HCT116 (cell line): ENCODE measurements around the gene ATP2A3. TPM values are rescaled to one million over a fixed set of nuclear protein-coding genes. Genes with fewer than 3 reads are reported as not detected.

Source experiments
- ATAC-seq: fragments of 200-7000 bp; cut with Tn5 transposase; 2 replicates; pipeline ENCODE4 v1.9.1; 2020; ENCODE audit warnings: mild to moderate bottlenecking, moderate library complexity
- BruUV-seq: library from RNA; stranded (reverse); fragments of 400-500 nt; replicated peaks from 2 replicates; lab custom pipeline; 2021; lab: Mats Ljungman, UMichigan
- CTCF ChIA-PET: fragments of 300-600 bp; sonication (Branson Sonifier 250); formaldehyde crosslinking; loops from one replicate; lab custom pipeline; 2021; ENCODE audit warnings: antibody characterized with exemption; lab: Charles Lee
- POLR2A ChIA-PET: fragments of 300-600, 350-600 bp; sonication (Branson Sonifier 250); formaldehyde crosslinking; loops from one replicate; lab custom pipeline; 2021; ENCODE audit warnings: antibody characterized with exemption; lab: Charles Lee
- RAD21 ChIA-PET, 2 experiments: fragments of 300-600 bp; sonication (Branson Sonifier 250); formaldehyde crosslinking; loops; one replicate each; lab custom pipeline; 2023; ENCODE audit warnings: low total read pairs in 2 of 2; ENCODE audit not compliant: uncharacterized antibody in 2 of 2, unreplicated experiment in 2 of 2, low non-redundant PET in 1 of 2; lab: Charles Lee
- DNase-seq: peaks from one replicate; pipeline ENCODE4 v3.0.0-alpha.2; 2010; ENCODE audit warnings: low read depth, low spot score
- H2AFZ ChIP-seq: fragments of 200-600 bp; shearing (Covaris generic), sonication (generic); 2 replicates; pipeline ENCODE4 v1.6.1; 2017; ENCODE audit warnings: low read depth, mixed run types, mixed read lengths, antibody characterized with exemption, low read length; ENCODE audit not compliant: poor library complexity, severe bottlenecking
- H3K27ac ChIP-seq: 2 replicates; pipeline ENCODE4 v1.5.1; 2012; ENCODE audit warnings: low read depth, low read length
- H3K27me3 ChIP-seq: fragments of 200-600 bp; sonication (generic); 2 replicates; pipeline ENCODE4 v1.6.1; 2016; ENCODE audit warnings: mixed run types, low read length, mixed read lengths; ENCODE audit not compliant: insufficient read depth
- H3K36me3 ChIP-seq, 2 experiments: fragments of 200-500 bp in 1 of 2; fragments of 200-600 bp in 1 of 2; sonication (Bioruptor generic) in 1 of 2; sonication (generic) in 1 of 2; 2 replicates each; pipeline versions ENCODE4 v1.5.1 to v1.6.1; 2014 to 2016; ENCODE audit warnings: low read length in 2 of 2, inconsistent platforms in 1 of 2, mixed read lengths in 1 of 2, mixed run types in 1 of 2; ENCODE audit not compliant: insufficient read depth in 2 of 2, control insufficient read depth in 1 of 2
- H3K4me1 ChIP-seq, 2 experiments: fragments of 200-600 bp in 1 of 2; sonication (generic) in 1 of 2; 2 replicates each; pipeline versions ENCODE4 v1.5.1 to v1.6.1; 2012 to 2017; ENCODE audit warnings: low read length in 2 of 2, inconsistent platforms in 1 of 2, mild to moderate bottlenecking in 1 of 2, mixed read lengths in 1 of 2, mixed run types in 1 of 2, moderate library complexity in 1 of 2; ENCODE audit not compliant: insufficient read depth in 2 of 2, control insufficient read depth in 1 of 2
- H3K4me2 ChIP-seq: fragments of 200-600 bp; sonication (generic); 2 replicates; pipeline ENCODE4 v1.6.1; 2017; ENCODE audit warnings: mixed run types, low read length, mixed read lengths
- H3K4me3 ChIP-seq, 2 experiments: fragments of 200-600 bp in 1 of 2; sonication (generic) in 1 of 2; replicated peaks in 1 of 2; 2 replicates each; pipeline ENCODE4 v1.5.1; 2011 to 2016; ENCODE audit warnings: low read length in 2 of 2, control low read depth in 1 of 2, low read depth in 1 of 2, mild to moderate bottlenecking in 1 of 2, mixed read lengths in 1 of 2, mixed run types in 1 of 2
- H3K79me2 ChIP-seq: fragments of 200-600 bp; sonication (generic); 2 replicates; pipeline ENCODE4 v1.6.1; 2017; ENCODE audit warnings: mild to moderate bottlenecking, mixed run types, low read length, moderate library complexity, mixed read lengths; ENCODE audit not compliant: insufficient read depth
- H3K9ac ChIP-seq: fragments of 200-600 bp; sonication (generic); 2 replicates; pipeline ENCODE4 v1.6.1; 2016; ENCODE audit warnings: low read length, mixed read lengths
- H3K9me2 ChIP-seq: fragments of 200-600 bp; sonication (generic), shearing (Covaris generic); 2 replicates; pipeline ENCODE4 v1.6.1; 2017; ENCODE audit warnings: mixed run types, mild to moderate bottlenecking, moderate library complexity; ENCODE audit not compliant: insufficient read depth
- H3K9me3 ChIP-seq, 2 experiments: fragments of 200-500 bp in 1 of 2; fragments of 200-600 bp in 1 of 2; sonication (Bioruptor generic) in 1 of 2; sonication (generic) in 1 of 2; 2 replicates each; pipeline ENCODE4 v1.6.1; 2014 to 2017; ENCODE audit warnings: low read length in 2 of 2, mixed read lengths in 2 of 2, inconsistent platforms in 1 of 2, low read depth in 1 of 2, mild to moderate bottlenecking in 1 of 2, mixed run types in 1 of 2, moderate library complexity in 1 of 2; ENCODE audit not compliant: control insufficient read depth in 1 of 2, insufficient read depth in 1 of 2
- H4K20me1 ChIP-seq: fragments of 200-600 bp; sonication (generic), shearing (Covaris generic); 2 replicates; pipeline ENCODE4 v1.6.1; 2017; ENCODE audit warnings: mixed run types, mild to moderate bottlenecking, moderate library complexity; ENCODE audit not compliant: insufficient read depth
- CBX3 ChIP-seq: IDR thresholded peaks from 2 replicates; pipeline ENCODE4 v1.6.1; 2012; ENCODE audit warnings: low read depth
- CEBPB ChIP-seq: IDR thresholded peaks from 2 replicates; pipeline ENCODE4 v1.6.1; 2012; ENCODE audit warnings: low read depth
- EGR1 ChIP-seq: IDR thresholded peaks from 2 replicates; pipeline ENCODE4 v1.6.1; 2012; ENCODE audit warnings: low read depth
- EZH2 ChIP-seq: fragments of 200-600 bp; sonication (generic); IDR thresholded peaks from 2 replicates; pipeline ENCODE4 v1.6.1; 2017; ENCODE audit warnings: antibody characterized with exemption, mixed run types
- EZH2phosphoT487 ChIP-seq: fragments of 200-600 bp; IDR thresholded peaks from 2 replicates; pipeline ENCODE4 v1.6.1; 2018; ENCODE audit warnings: antibody characterized with exemption, borderline replicate concordance
- FOSL1 ChIP-seq: IDR thresholded peaks from 2 replicates; pipeline ENCODE4 v1.6.1; 2012; ENCODE audit warnings: low read depth
- JUND ChIP-seq: IDR thresholded peaks from 2 replicates; pipeline ENCODE4 v1.6.1; 2012
- POLR2AphosphoS5 ChIP-seq: IDR thresholded peaks from 2 replicates; pipeline ENCODE4 v1.6.1; 2011; ENCODE audit warnings: mild to moderate bottlenecking, low read depth, low read length, moderate library complexity
- RAD21 ChIP-seq: IDR thresholded peaks from 2 replicates; pipeline ENCODE4 v1.6.1; 2012; ENCODE audit warnings: low read depth, mild to moderate bottlenecking
- REST ChIP-seq: IDR thresholded peaks from 2 replicates; pipeline ENCODE4 v1.6.1; 2012; ENCODE audit warnings: low read depth
- SIN3A ChIP-seq: IDR thresholded peaks from 2 replicates; pipeline ENCODE4 v1.6.1; 2012; ENCODE audit warnings: low read depth
- TCF7L2 ChIP-seq: IDR thresholded peaks from 2 replicates; pipeline ENCODE4 v1.7.0; 2011; ENCODE audit warnings: borderline replicate concordance, inconsistent platforms; ENCODE audit not compliant: insufficient read depth, insufficient read length; ENCODE audit errors: extremely low read depth
- YY1 ChIP-seq: IDR thresholded peaks from 2 replicates; pipeline ENCODE4 v1.6.1; 2011; ENCODE audit warnings: low read length, low read depth, moderate library complexity, mild to moderate bottlenecking; ENCODE audit not compliant: insufficient replicate concordance; ENCODE audit errors: extremely low read depth
- ZFX ChIP-seq: fragments of 450-650 bp; IDR thresholded peaks from 2 replicates; pipeline ENCODE4 v1.6.1; 2017
- intact Hi-C: fragments of 100-400 bp; cut with micrococcal nuclease; formaldehyde crosslinking; loops from 2 replicates; pipeline ENCODE4 v1.10.0; 2022
- total RNA-seq: library from RNA; stranded (reverse); gene quantifications from one replicate; pipeline ENCODE4 v1.2.1, GENCODE V29; 2021; ENCODE audit not compliant: unreplicated experiment
- TF ChIP-seq, protein P1 (sequence below), 3 experiments: fragments of 200-600 bp in 1 of 3; sonication (generic) in 1 of 3; IDR thresholded peaks in 2 of 3; conservative IDR thresholded peaks in 1 of 3; 2 replicates each; pipeline ENCODE4 v1.5.1; 2012 to 2017; ENCODE audit warnings: low read depth in 2 of 3, low read length in 2 of 3, antibody characterized with exemption in 1 of 3, borderline replicate concordance in 1 of 3, control low read depth in 1 of 3, mild to moderate bottlenecking in 1 of 3, mixed read lengths in 1 of 3, mixed run types in 1 of 3, moderate library complexity in 1 of 3; ENCODE audit not compliant: insufficient read depth in 1 of 3

Gene ATP2A3
- total RNA-seq, 1 experiment from 2014 or later, result 23.1 TPM

GRCh38 chr17:3982541-3983017, 18.3 kb upstream of the ATP2A3 start:
- H3K9me3 ChIP-seq, result no peaks in the 10 kb centered on the region
- no peaks in the 10 kb centered on the region for H3K27me3 ChIP-seq
- H3K9ac ChIP-seq, result no peak overlapping the region
- CTCF ChIA-PET, result no interaction called here
- H3K4me1 ChIP-seq, result peaks cover 0 to 11% of the 10 kb centered on the region in 2 experiments; a peak in 2 of 4 replicates
- POLR2A ChIA-PET, result no interaction called here
- ATAC-seq (no peak), DNase-seq (no peak)
- RAD21 ChIA-PET, result no interaction called here
- H3K79me2 ChIP-seq, result no peaks in the 10 kb centered on the region
- no peak overlapping the region for H3K4me3 ChIP-seq
- no peak for TF ChIP-seq CEBPB
- TF ChIP-seq ZFX, result no peak
- no peaks in the 10 kb centered on the region for H4K20me1 ChIP-seq
- H3K4me2 ChIP-seq, result no peak overlapping the region
- intact Hi-C loops, result no loop called here
- no peak overlapping the region for H3K27ac ChIP-seq
- no peaks in the 10 kb centered on the region for H3K36me3 ChIP-seq
- BruUV-seq, result no TSS peak
- H3K9me2 ChIP-seq, result no peaks in the 10 kb centered on the region
- no peak overlapping the region for H2AFZ ChIP-seq

- no peaks in the 10 kb centered on the region for H3K79me2 ChIP-seq
- POLR2A ChIA-PET, result no interaction called here
- no TSS peak for BruUV-seq
- ATAC-seq (no peak), DNase-seq (no peak)
- no peak overlapping the region for H3K9ac ChIP-seq
- no peaks in the 10 kb centered on the region for H4K20me1 ChIP-seq
- no peaks in the 10 kb centered on the region for H3K36me3 ChIP-seq
- H2AFZ ChIP-seq, result no peak overlapping the region
- CTCF ChIA-PET, result no interaction called here
- H3K4me2 ChIP-seq, result no peak overlapping the region
- RAD21 ChIA-PET, result no interaction called here
- no peaks in the 10 kb centered on the region for H3K9me2 ChIP-seq
- no peaks in the 10 kb centered on the region for H3K27me3 ChIP-seq
- intact Hi-C loops, result no loop called here
- H3K27ac ChIP-seq, result no peak overlapping the region
- H3K9me3 ChIP-seq, result no peaks in the 10 kb centered on the region
- TF ChIP-seq TCF7L2 (no peak), RAD21 (no peak), YY1 (no peak), SIN3A (no peak), CBX3 (no peak), EZH2 (no peak), EGR1 (no peak), POLR2AphosphoS5 (no peak), FOSL1 (no peak), CEBPB (no peak), EZH2phosphoT487 (no peak), JUND (no peak), REST (no peak), ZFX (no peak)
- TF ChIP-seq, protein P1, sequence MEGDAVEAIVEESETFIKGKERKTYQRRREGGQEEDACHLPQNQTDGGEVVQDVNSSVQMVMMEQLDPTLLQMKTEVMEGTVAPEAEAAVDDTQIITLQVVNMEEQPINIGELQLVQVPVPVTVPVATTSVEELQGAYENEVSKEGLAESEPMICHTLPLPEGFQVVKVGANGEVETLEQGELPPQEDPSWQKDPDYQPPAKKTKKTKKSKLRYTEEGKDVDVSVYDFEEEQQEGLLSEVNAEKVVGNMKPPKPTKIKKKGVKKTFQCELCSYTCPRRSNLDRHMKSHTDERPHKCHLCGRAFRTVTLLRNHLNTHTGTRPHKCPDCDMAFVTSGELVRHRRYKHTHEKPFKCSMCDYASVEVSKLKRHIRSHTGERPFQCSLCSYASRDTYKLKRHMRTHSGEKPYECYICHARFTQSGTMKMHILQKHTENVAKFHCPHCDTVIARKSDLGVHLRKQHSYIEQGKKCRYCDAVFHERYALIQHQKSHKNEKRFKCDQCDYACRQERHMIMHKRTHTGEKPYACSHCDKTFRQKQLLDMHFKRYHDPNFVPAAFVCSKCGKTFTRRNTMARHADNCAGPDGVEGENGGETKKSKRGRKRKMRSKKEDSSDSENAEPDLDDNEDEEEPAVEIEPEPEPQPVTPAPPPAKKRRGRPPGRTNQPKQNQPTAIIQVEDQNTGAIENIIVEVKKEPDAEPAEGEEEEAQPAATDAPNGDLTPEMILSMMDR (IDR thresholded peaks at IDR 0.05 in 2 of 3, conservative IDR thresholded peaks at IDR 0.05 in 1 of 3; ENCODE audit: borderline replicate concordance in 1 of 3, insufficient read depth in 1 of 3, low read depth in 2 of 3, low read length in 2 of 3), result no peak
- no peak overlapping the region for H3K4me3 ChIP-seq
- H3K4me1 ChIP-seq, result peaks cover 0 to 11% of the 10 kb centered on the region in 2 experiments; a peak in 2 of 4 replicates
Measured at GRCh38 chr17:3982113-3982512, 17.9 kb upstream of the ATP2A3 start.
